ENCODE data around the gene SFTA2. TPM values are rescaled to one million over a fixed set of nuclear protein-coding genes. Genes with fewer than 3 reads are reported as not detected.

SFTA2 gene
- total and polyA plus RNA-seq, 9 of the 15 experiments (the other 6 are each of a cell fraction or from before 2014, with no cell fraction given): not detected

DNA sequence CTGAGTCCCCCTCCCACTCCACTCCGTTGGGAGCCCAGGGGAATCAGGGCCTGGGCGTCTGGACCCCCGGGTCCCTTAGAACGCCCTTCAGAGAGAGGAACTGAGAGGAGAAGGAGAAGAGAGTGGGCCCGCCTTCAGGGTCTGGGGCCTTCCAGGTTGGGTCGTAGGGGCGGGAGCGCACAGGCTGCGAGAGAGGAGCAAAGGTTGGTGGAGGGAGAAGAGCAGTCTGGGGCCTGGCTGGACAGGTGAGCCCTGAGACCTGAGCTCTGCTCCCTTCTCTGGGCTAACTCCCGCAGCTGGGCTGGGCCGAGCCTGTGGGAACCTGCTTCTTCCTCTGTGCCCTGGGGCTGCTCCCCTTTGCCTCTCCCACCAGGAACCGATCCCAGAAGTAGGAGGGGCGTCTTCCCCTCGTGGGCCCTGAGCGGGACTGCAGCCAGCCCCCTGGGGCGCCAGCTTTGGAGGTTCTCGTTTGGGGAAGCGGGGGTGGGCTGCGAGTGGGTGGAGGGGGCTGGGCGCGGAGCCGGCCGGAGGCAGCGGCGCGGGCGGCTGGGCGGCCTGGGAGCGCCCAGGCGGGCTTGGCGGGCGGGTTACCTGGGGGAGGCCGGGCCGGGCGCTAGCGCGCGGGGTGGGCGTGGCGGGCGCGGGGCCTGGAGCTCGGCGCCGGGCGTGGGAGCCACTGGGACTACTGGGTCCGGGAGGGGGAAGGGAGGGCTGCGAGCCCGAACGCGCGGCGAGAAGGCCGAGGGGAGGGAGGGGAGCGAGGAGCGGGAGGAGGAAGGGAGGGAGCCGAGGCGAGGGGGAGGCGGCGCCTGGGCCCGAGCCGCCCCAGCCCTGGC lies 48.1 kb downstream of the SFTA2 start, which contains the start of gene DDR1 (continued):
- TF ChIP-seq, protein P1, sequence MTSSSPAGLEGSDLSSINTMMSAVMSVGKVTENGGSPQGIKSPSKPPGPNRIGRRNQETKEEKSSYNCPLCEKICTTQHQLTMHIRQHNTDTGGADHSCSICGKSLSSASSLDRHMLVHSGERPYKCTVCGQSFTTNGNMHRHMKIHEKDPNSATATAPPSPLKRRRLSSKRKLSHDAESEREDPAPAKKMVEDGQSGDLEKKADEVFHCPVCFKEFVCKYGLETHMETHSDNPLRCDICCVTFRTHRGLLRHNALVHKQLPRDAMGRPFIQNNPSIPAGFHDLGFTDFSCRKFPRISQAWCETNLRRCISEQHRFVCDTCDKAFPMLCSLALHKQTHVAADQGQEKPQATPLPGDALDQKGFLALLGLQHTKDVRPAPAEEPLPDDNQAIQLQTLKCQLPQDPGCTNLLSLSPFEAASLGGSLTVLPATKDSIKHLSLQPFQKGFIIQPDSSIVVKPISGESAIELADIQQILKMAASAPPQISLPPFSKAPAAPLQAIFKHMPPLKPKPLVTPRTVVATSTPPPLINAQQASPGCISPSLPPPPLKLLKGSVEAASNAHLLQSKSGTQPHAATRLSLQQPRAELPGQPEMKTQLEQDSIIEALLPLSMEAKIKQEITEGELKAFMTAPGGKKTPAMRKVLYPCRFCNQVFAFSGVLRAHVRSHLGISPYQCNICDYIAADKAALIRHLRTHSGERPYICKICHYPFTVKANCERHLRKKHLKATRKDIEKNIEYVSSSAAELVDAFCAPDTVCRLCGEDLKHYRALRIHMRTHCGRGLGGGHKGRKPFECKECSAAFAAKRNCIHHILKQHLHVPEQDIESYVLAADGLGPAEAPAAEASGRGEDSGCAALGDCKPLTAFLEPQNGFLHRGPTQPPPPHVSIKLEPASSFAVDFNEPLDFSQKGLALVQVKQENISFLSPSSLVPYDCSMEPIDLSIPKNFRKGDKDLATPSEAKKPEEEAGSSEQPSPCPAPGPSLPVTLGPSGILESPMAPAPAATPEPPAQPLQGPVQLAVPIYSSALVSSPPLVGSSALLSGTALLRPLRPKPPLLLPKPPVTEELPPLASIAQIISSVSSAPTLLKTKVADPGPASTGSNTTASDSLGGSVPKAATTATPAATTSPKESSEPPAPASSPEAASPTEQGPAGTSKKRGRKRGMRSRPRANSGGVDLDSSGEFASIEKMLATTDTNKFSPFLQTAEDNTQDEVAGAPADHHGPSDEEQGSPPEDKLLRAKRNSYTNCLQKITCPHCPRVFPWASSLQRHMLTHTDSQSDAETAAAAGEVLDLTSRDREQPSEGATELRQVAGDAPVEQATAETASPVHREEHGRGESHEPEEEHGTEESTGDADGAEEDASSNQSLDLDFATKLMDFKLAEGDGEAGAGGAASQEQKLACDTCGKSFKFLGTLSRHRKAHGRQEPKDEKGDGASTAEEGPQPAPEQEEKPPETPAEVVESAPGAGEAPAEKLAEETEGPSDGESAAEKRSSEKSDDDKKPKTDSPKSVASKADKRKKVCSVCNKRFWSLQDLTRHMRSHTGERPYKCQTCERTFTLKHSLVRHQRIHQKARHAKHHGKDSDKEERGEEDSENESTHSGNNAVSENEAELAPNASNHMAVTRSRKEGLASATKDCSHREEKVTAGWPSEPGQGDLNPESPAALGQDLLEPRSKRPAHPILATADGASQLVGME (CRISPR knock-in tag; IDR thresholded peaks at IDR 0.05): no peak
- TF ChIP-seq, protein P2, sequence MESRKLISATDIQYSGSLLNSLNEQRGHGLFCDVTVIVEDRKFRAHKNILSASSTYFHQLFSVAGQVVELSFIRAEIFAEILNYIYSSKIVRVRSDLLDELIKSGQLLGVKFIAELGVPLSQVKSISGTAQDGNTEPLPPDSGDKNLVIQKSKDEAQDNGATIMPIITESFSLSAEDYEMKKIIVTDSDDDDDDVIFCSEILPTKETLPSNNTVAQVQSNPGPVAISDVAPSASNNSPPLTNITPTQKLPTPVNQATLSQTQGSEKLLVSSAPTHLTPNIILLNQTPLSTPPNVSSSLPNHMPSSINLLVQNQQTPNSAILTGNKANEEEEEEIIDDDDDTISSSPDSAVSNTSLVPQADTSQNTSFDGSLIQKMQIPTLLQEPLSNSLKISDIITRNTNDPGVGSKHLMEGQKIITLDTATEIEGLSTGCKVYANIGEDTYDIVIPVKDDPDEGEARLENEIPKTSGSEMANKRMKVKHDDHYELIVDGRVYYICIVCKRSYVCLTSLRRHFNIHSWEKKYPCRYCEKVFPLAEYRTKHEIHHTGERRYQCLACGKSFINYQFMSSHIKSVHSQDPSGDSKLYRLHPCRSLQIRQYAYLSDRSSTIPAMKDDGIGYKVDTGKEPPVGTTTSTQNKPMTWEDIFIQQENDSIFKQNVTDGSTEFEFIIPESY (CRISPR knock-in tag; IDR thresholded peaks at IDR 0.05): no peak
- TF ChIP-seq MECOM (CRISPR knock-in tag; IDR thresholded peaks at IDR 0.05) (no peak), TARDBP (IDR thresholded peaks at IDR 0.05) (no peak), FOXK1 (CRISPR knock-in tag; IDR thresholded peaks at IDR 0.05; ENCODE audit: borderline replicate concordance) (no peak), FOXK2 (conservative IDR thresholded peaks at IDR 0.05 in 1 of 2, IDR thresholded peaks at IDR 0.05 in 1 of 2; ENCODE audit: low read depth in 2 of 2) (no peak), ZNF780A (CRISPR knock-in tag; IDR thresholded peaks at IDR 0.05) (no peak), POLR2B (IDR thresholded peaks at IDR 0.05; ENCODE audit: low read depth, partially characterized antibody) (no peak), PHF8 (IDR thresholded peaks at IDR 0.05; ENCODE audit: borderline replicate concordance, low read length) (peak; percentile 20; the same call in 1 of the 2 replicates), TGIF2 (CRISPR knock-in tag; IDR thresholded peaks at IDR 0.05) (no peak), ZNF707 (CRISPR knock-in tag; conservative IDR thresholded peaks at IDR 0.05) (no peak), ARHGAP35 (IDR thresholded peaks at IDR 0.05; ENCODE audit: partially characterized antibody) (no peak), TCFL5 (CRISPR knock-in tag; conservative IDR thresholded peaks at IDR 0.05) (no peak), ZNF232 (CRISPR knock-in tag; IDR thresholded peaks at IDR 0.05) (no peak)
- TF ChIP-seq, protein P3, sequence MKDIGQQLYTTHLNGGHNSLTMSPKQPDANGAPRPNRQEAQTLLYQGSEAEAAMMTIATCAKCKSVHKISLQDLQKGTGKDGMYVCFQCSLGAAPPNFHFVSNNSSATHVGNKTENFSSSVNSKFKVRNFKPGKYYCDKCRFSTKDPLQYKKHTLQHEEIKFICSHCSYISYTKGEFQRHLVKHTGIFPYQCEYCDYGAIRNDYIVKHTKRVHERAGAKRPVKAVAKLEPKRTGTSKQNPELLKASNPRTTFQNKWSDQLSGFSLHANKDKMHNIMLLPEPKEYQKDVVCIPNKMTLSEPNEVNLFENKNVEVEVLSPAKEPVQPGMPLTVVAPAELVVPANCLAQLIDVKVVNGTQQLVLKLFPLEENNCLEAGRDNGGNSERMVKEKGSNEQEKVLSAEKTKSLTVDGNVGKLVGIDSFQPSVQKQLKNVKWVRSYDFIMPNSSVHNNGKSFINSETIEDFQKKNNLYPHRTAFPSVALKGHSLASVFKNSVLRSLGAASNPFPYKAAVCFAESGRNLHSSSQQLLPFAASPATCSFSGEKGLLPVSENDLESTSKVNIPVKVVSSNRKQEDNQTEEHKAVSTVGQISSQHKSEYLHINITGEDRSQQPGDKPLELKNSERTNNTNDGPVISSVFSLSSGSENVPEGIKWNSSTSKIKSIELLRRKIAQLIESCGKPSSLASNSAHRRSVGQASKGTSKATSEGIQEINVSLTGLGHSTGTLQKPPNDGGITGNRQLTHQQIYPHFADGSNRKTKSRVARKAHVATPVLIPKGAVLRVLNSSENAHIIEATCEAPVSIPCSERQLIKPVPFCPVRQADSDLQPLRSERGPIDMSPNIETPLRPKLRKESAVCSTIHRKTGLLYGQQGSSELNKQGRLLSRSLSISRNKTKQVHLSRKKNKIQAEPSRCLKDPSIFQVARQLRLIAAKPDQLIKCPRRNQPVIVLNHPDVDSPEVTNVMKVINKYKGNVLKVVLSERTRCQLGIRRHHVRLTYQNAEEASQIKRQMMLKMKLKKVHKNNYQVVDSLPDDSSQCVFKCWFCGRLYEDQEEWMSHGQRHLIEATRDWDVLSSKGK (CRISPR knock-in tag; IDR thresholded peaks at IDR 0.05): no peak

Data from K562 (cell line).